Smooth muscle cell (in vitro differentiated cells): ENCODE data around the gene CAV2. TPM values are rescaled to one million over a fixed set of nuclear protein-coding genes. Genes with fewer than 3 reads are reported as not detected.

ENCODE experiments used
- DNase-seq: peaks from one replicate; lab custom pipeline; 2025; ENCODE audit not compliant: unreplicated experiment; lab: John Stamatoyannopoulos, UW
- H2AFZ ChIP-seq: fragments of 200-600 bp; sonication (generic); 2 replicates; pipeline ENCODE4 v1.6.0; 2016; ENCODE audit warnings: antibody characterized with exemption, low read depth, mild to moderate bottlenecking
- H3F3A ChIP-seq: fragments of 200-600 bp; sonication (generic); 2 replicates; pipeline ENCODE4 v1.6.0; 2017; ENCODE audit warnings: antibody characterized with exemption, low read depth
- H3K27ac ChIP-seq: fragments of 200-600 bp; sonication (generic); 2 replicates; pipeline ENCODE4 v1.5.1; 2016; ENCODE audit warnings: low read depth, mild to moderate bottlenecking
- H3K27me3 ChIP-seq: fragments of 200-600 bp; sonication (generic); 2 replicates; pipeline ENCODE4 v1.6.1; 2016; ENCODE audit warnings: low read depth, mild to moderate bottlenecking
- H3K36me3 ChIP-seq: fragments of 200-600 bp; sonication (generic); 2 replicates; pipeline ENCODE4 v1.5.1; 2016; ENCODE audit warnings: low read depth
- H3K4me1 ChIP-seq: fragments of 200-600 bp; sonication (generic); 2 replicates; pipeline ENCODE4 v1.5.1; 2016; ENCODE audit warnings: low read depth
- H3K4me2 ChIP-seq: fragments of 200-600 bp; sonication (generic); 2 replicates; pipeline ENCODE4 v1.6.0; 2016; ENCODE audit warnings: mild to moderate bottlenecking
- H3K4me3 ChIP-seq: fragments of 200-600 bp; sonication (generic); 2 replicates; pipeline ENCODE4 v1.5.1; 2016; ENCODE audit warnings: mild to moderate bottlenecking
- H3K79me2 ChIP-seq: fragments of 200-600 bp; sonication (generic); 2 replicates; pipeline ENCODE4 v1.6.0; 2016; ENCODE audit warnings: low read depth, mild to moderate bottlenecking
- H3K9ac ChIP-seq: fragments of 200-600 bp; sonication (generic); 2 replicates; pipeline ENCODE4 v1.6.0; 2016; ENCODE audit warnings: low read depth
- H3K9me3 ChIP-seq: fragments of 200-600 bp; sonication (generic); replicated peaks from 2 replicates; pipeline ENCODE4 v1.5.1; 2016; ENCODE audit warnings: low read depth
- H4K20me1 ChIP-seq: fragments of 200-600 bp; sonication (generic); 2 replicates; pipeline ENCODE4 v1.6.0; 2016; ENCODE audit warnings: low read depth
- WGBS: methylation state at CpG from one replicate; pipeline ENCODE4 v1.1.7; 2016; ENCODE audit warnings: low lambda C conversion rate; 5-methylcytosine and 5-hydroxymethylcytosine counted together
- polyA plus RNA-seq: library from polyadenylated mRNA; unstranded; fragments of >200 nt; fragmentation: Nextera tagmentation; extraction: Ambion mirVana; gene quantifications from 2 replicates; pipeline ENCODE4 v1.2.1, GENCODE V29; 2016
- total RNA-seq: library from RNA; depleted of rRNA; stranded (reverse); fragments of >200 nt; gene quantifications from 2 replicates; pipeline ENCODE4 v1.2.3, GENCODE V29; 2014
- TF ChIP-seq, protein P1 (sequence below): fragments of 200-600 bp; sonication (generic); IDR thresholded peaks from 2 replicates; pipeline ENCODE4 v1.5.1; 2017; ENCODE audit warnings: borderline replicate concordance, mild to moderate bottlenecking, antibody characterized with exemption; ENCODE audit not compliant: insufficient read depth, poor library complexity, severe bottlenecking

The CAV2 gene, protein sequence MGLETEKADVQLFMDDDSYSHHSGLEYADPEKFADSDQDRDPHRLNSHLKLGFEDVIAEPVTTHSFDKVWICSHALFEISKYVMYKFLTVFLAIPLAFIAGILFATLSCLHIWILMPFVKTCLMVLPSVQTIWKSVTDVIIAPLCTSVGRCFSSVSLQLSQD
- total RNA-seq (68.0 and 77.9 TPM in 2 replicates), polyA plus RNA-seq (38.8 and 55.5 TPM in 2 replicates)

DNA sequence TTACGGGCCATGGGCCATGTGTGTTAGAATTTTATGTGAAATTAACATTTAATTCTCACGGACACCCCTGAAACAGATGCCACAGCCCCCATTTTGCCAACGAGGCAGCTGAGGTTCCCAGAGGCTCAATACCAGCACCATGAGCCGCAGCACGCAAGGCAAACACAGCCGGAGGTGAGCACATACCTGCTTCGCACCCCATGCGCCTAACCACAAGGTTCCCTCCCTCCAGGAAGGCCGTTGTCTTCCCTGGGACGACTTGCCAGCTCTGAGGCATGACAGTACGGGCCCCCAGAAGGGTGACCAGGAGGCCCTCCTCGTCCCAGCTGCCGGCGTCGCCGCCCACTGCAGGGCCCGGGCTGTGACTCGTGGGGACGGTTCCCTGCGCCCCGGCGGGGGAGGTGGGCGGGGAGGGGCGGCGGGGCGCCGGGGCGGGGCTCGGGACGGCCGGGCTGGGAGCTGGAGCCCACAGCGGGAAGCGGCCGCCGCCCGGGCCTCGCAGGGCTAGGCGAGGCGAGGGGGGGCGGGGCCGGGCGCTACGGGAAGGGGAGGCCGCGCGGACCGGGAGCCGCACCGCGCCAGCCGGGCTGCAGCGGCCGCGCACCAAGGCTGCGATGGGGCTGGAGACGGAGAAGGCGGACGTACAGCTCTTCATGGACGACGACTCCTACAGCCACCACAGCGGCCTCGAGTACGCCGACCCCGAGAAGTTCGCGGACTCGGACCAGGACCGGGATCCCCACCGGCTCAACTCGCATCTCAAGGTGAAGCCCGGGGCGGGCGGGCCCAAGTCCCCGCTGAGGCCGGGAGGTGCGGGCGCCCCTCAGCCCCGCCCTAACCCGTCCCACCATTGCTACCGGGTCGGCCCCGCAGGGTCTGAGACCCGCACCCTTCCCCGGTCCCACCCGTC lies at the start of gene CAV2:
CAV2 (plus strand) TSS at position 571 of the 910 bp plus-strand sequence; CDS start at position 615, 44 bp downstream.
- no peaks in the 10 kb centered on the region for H3K27me3 ChIP-seq
- no peaks in the 10 kb centered on the region for H3K36me3 ChIP-seq
- H3K27ac ChIP-seq: peak within 1 kb of the TSS; percentile 40
- H2AFZ ChIP-seq: peak within 1 kb of the TSS; percentile 99
- H3F3A ChIP-seq: no peaks in the 10 kb centered on the region
- H3K4me2 ChIP-seq: peak within 1 kb of the TSS; percentile 98
- H3K4me3 ChIP-seq: peak within 1 kb of the TSS; percentile 78
- TF ChIP-seq, protein P1, sequence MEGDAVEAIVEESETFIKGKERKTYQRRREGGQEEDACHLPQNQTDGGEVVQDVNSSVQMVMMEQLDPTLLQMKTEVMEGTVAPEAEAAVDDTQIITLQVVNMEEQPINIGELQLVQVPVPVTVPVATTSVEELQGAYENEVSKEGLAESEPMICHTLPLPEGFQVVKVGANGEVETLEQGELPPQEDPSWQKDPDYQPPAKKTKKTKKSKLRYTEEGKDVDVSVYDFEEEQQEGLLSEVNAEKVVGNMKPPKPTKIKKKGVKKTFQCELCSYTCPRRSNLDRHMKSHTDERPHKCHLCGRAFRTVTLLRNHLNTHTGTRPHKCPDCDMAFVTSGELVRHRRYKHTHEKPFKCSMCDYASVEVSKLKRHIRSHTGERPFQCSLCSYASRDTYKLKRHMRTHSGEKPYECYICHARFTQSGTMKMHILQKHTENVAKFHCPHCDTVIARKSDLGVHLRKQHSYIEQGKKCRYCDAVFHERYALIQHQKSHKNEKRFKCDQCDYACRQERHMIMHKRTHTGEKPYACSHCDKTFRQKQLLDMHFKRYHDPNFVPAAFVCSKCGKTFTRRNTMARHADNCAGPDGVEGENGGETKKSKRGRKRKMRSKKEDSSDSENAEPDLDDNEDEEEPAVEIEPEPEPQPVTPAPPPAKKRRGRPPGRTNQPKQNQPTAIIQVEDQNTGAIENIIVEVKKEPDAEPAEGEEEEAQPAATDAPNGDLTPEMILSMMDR: no peak
- peaks cover 3% of the 10 kb centered on the region for H3K4me1 ChIP-seq
- H3K79me2 ChIP-seq: peaks cover 23% of the 10 kb centered on the region
- H4K20me1 ChIP-seq: no peaks in the 10 kb centered on the region
- DNase-seq: peak; percentile 53
- no peaks in the 10 kb centered on the region for H3K9me3 ChIP-seq
- 11% methylated on average over 22 of the region's 86 CpGs for WGBS
- peak within 1 kb of the TSS; percentile 83 for H3K9ac ChIP-seq

DNA sequence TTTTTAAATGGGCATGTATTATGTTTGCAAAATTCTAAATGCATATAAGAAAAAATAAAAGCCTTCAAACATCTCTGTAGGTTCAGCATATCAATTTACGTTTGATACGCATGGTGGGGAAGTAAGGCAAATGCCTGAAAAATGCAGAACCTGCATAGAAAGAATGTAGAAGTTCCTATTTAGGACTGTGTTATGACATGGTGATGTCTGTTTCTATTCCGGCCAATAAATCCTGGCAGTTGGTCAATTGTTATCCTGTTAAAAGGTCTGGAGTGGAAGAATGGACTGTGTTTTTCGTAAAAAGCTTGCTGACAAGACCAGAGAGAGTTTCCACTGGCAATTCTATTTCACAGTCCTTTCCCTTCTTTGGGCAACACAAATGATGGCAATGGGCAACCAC lies 49.6 kb upstream of the CAV2 start:
- DNase-seq: no peak
- Histone ChIP-seq H4K20me1 (no peaks in the 10 kb centered on the region), H3K36me3 (no peaks in the 10 kb centered on the region), H3K4me1 (peaks cover 4% of the 10 kb centered on the region), H3K4me3 (no peak overlapping the region), H3K4me2 (no peak overlapping the region), H2AFZ (no peak overlapping the region), H3K79me2 (no peaks in the 10 kb centered on the region), H3K27ac (no peak overlapping the region), H3K27me3 (no peaks in the 10 kb centered on the region), H3K9ac (no peak overlapping the region), H3F3A (no peaks in the 10 kb centered on the region), H3K9me3 (no peaks in the 10 kb centered on the region)
- TF ChIP-seq, protein P1: no peak
- WGBS: 71% methylated on average over 4 of the region's 4 CpGs

DNA sequence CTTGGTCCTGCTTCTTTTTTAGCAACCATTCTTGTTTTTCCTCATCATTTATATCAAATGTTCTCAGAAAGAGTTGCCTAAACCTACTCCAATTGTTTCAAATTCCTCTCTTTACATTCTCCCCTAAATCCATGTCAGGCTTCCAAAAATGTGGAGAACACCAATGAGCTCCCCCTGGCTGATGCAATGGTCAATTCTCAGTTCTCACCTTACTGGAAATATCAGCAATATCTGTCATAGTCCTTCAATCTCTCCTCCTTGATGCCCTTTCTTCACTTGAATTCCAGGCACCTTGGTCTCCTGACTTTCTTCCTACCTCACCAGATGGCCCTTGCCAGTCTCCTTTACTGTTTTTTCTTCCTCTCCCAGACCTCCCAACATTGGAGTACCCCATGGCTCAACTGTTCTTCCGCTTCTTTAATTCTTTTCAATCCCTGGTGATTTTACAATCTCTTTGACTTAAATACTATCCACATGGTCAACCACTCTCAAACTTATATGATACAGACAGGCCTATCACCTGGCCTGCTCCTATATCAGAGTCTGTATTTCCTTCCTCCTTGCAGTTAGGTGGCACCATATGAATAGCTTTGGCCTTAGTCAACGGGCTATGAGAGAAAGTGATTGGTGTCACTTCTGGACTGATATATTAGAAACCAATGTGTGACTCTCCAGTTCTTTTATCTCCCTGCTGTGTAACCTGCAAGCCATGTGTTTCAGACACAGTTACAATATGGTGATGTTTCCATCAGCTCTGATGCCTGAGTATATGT lies 47.4 kb upstream of the CAV2 start:
- Histone ChIP-seq H3K27me3 (no peaks in the 10 kb centered on the region), H3K27ac (no peak overlapping the region), H3K36me3 (no peaks in the 10 kb centered on the region), H3K4me2 (no peak overlapping the region), H2AFZ (no peak overlapping the region), H3K9me3 (no peaks in the 10 kb centered on the region), H3K4me1 (peaks cover 4% of the 10 kb centered on the region), H4K20me1 (no peaks in the 10 kb centered on the region), H3K4me3 (no peak overlapping the region), H3K9ac (no peak overlapping the region), H3F3A (no peaks in the 10 kb centered on the region), H3K79me2 (no peaks in the 10 kb centered on the region)
- TF ChIP-seq, protein P1: no peak
- DNase-seq: no peak
- 95% methylated on average over 2 of the region's 2 CpGs for WGBS
